ENCODE results near the gene MT2A. TPM values are rescaled to one million over a fixed set of nuclear protein-coding genes. Genes with fewer than 3 reads are reported as not detected.

Gene MT2A
- total and polyA plus RNA-seq, 2 of the 13 experiments (the other 11 are each of a cell fraction or from before 2014, with no cell fraction given) = 135 to 371 TPM

DNA sequence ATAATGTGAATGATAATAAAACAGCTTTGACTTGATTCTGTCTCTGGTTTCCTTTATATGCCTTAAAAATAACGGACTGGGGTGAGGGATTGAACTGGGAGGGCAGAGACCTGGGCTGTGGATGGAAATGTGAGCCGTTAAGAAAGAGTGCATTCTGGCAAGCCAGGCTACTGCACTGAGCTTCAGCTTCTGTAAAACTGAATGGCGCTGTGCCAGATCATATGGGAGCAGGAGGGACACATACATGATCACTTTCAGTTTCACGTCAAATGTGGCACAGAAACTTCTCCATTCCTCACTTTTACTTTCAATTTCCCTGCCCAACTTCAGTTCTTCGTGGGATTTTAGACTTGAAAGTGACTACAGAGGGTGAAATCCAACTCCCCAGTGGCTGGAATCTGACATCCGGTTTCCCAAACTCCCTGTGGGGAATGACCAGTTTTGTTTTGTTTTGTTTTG lies 1.1 kb downstream of the MT2A start (continued):
- no peak for TF ChIP-seq NONO (IDR thresholded peaks at IDR 0.05)
- TF ChIP-seq NONO (CRISPR knock-in tag; conservative IDR thresholded peaks at IDR 0.05) = no peak
- TF ChIP-seq, protein P1, sequence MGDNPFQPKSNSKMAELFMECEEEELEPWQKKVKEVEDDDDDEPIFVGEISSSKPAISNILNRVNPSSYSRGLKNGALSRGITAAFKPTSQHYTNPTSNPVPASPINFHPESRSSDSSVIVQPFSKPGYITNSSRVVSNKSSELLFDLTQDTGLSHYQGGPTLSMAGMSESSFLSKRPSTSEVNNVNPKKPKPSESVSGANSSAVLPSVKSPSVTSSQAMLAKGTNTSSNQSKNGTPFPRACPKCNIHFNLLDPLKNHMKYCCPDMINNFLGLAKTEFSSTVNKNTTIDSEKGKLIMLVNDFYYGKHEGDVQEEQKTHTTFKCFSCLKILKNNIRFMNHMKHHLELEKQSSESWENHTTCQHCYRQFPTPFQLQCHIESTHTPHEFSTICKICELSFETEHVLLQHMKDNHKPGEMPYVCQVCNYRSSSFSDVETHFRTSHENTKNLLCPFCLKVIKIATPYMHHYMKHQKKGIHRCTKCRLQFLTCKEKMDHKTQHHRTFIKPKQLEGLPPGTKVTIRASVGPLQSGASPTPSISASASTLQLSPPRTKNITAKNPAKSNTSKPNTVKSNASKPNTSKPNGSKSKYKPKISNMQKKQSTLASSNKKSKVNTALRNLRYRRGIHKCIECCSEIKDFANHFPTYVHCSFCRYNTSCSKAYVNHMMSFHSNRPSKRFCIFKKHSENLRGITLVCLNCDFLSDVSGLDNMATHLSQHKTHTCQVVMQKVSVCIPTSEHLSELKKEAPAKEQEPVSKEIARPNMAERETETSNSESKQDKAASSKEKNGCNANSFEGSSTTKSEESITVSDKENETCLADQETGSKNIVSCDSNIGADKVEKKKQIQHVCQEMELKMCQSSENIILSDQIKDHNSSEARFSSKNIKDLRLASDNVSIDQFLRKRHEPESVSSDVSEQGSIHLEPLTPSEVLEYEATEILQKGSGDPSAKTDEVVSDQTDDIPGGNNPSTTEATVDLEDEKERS (CRISPR knock-in tag; IDR thresholded peaks at IDR 0.05) = no peak
- 0 out of 2 replicates have a peak, but pooled peaks have one; percentile 13 for TF ChIP-seq MEIS1 (CRISPR knock-in tag; IDR thresholded peaks at IDR 0.05; ENCODE audit: borderline replicate concordance)
- TF ChIP-seq PHF21A (CRISPR knock-in tag; IDR thresholded peaks at IDR 0.05) = no peak
- TF ChIP-seq ZNF607 (CRISPR knock-in tag; IDR thresholded peaks at IDR 0.05; ENCODE audit: borderline replicate concordance) = peak; percentile 67; the same call in 1 of the 2 replicates
- TF ChIP-seq, protein P2, sequence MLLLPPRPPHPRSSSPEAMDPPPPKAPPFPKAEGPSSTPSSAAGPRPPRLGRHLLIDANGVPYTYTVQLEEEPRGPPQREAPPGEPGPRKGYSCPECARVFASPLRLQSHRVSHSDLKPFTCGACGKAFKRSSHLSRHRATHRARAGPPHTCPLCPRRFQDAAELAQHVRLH (CRISPR knock-in tag; IDR thresholded peaks at IDR 0.05; ENCODE audit: borderline replicate concordance, low read depth) = 0 out of 2 replicates have a peak, but pooled peaks have one; percentile 38
- TF ChIP-seq GABPA (IDR thresholded peaks at IDR 0.05; ENCODE audit: low read depth, low read length) = no peak
- peak; percentile 47; the same call in 1 of the 2 replicates for TF ChIP-seq GABPA (CRISPR knock-in tag; IDR thresholded peaks at IDR 0.05; ENCODE audit: low read depth)
- 0 out of 2 replicates have a peak, but pooled peaks have one; percentile 16 for TF ChIP-seq ZNF557 (CRISPR knock-in tag; IDR thresholded peaks at IDR 0.05)
- TF ChIP-seq ZSCAN20 (CRISPR knock-in tag; IDR thresholded peaks at IDR 0.05; ENCODE audit: borderline replicate concordance) = peak; percentile 77
- TF ChIP-seq, protein P3, sequence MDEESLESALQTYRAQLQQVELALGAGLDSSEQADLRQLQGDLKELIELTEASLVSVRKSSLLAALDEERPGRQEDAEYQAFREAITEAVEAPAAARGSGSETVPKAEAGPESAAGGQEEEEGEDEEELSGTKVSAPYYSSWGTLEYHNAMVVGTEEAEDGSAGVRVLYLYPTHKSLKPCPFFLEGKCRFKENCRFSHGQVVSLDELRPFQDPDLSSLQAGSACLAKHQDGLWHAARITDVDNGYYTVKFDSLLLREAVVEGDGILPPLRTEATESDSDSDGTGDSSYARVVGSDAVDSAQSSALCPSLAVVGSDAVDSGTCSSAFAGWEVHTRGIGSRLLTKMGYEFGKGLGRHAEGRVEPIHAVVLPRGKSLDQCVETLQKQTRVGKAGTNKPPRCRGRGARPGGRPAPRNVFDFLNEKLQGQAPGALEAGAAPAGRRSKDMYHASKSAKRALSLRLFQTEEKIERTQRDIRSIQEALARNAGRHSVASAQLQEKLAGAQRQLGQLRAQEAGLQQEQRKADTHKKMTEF (CRISPR knock-in tag; IDR thresholded peaks at IDR 0.05) = 0 out of 2 replicates have a peak, but pooled peaks have one; percentile 13
- TF ChIP-seq, protein P4, sequence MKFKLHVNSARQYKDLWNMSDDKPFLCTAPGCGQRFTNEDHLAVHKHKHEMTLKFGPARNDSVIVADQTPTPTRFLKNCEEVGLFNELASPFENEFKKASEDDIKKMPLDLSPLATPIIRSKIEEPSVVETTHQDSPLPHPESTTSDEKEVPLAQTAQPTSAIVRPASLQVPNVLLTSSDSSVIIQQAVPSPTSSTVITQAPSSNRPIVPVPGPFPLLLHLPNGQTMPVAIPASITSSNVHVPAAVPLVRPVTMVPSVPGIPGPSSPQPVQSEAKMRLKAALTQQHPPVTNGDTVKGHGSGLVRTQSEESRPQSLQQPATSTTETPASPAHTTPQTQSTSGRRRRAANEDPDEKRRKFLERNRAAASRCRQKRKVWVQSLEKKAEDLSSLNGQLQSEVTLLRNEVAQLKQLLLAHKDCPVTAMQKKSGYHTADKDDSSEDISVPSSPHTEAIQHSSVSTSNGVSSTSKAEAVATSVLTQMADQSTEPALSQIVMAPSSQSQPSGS (CRISPR knock-in tag; IDR thresholded peaks at IDR 0.05) = no peak
- TF ChIP-seq FOXP1 (IDR thresholded peaks at IDR 0.05) = no peak
- no peak for TF ChIP-seq FOXP1 (CRISPR knock-in tag; IDR thresholded peaks at IDR 0.05)
- TF ChIP-seq SMARCE1 (IDR thresholded peaks at IDR 0.05; ENCODE audit: borderline replicate concordance) = no peak
- TF ChIP-seq TMF1 (CRISPR knock-in tag; IDR thresholded peaks at IDR 0.05; ENCODE audit: low read depth) = no peak; the same call in 1 of the 2 replicates
- no peak for TF ChIP-seq ZBTB3 (CRISPR knock-in tag; IDR thresholded peaks at IDR 0.05; ENCODE audit: borderline replicate concordance, low read depth)
- TF ChIP-seq RXRB (CRISPR knock-in tag; IDR thresholded peaks at IDR 0.05; ENCODE audit: borderline replicate concordance) = peak; percentile 34
- TF ChIP-seq, protein P5, sequence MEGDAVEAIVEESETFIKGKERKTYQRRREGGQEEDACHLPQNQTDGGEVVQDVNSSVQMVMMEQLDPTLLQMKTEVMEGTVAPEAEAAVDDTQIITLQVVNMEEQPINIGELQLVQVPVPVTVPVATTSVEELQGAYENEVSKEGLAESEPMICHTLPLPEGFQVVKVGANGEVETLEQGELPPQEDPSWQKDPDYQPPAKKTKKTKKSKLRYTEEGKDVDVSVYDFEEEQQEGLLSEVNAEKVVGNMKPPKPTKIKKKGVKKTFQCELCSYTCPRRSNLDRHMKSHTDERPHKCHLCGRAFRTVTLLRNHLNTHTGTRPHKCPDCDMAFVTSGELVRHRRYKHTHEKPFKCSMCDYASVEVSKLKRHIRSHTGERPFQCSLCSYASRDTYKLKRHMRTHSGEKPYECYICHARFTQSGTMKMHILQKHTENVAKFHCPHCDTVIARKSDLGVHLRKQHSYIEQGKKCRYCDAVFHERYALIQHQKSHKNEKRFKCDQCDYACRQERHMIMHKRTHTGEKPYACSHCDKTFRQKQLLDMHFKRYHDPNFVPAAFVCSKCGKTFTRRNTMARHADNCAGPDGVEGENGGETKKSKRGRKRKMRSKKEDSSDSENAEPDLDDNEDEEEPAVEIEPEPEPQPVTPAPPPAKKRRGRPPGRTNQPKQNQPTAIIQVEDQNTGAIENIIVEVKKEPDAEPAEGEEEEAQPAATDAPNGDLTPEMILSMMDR (CRISPR knock-in tag; IDR thresholded peaks at IDR 0.05) = no peak
- TF ChIP-seq, protein P6, sequence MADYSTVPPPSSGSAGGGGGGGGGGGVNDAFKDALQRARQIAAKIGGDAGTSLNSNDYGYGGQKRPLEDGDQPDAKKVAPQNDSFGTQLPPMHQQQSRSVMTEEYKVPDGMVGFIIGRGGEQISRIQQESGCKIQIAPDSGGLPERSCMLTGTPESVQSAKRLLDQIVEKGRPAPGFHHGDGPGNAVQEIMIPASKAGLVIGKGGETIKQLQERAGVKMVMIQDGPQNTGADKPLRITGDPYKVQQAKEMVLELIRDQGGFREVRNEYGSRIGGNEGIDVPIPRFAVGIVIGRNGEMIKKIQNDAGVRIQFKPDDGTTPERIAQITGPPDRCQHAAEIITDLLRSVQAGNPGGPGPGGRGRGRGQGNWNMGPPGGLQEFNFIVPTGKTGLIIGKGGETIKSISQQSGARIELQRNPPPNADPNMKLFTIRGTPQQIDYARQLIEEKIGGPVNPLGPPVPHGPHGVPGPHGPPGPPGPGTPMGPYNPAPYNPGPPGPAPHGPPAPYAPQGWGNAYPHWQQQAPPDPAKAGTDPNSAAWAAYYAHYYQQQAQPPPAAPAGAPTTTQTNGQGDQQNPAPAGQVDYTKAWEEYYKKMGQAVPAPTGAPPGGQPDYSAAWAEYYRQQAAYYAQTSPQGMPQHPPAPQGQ (CRISPR knock-in tag; IDR thresholded peaks at IDR 0.05; ENCODE audit: borderline replicate concordance) = 0 out of 2 replicates have a peak, but pooled peaks have one; percentile 39
